OCI-LY7 (cell line): ENCODE results near the gene PROKR1. TPM values are rescaled to one million over a fixed set of nuclear protein-coding genes. Genes with fewer than 3 reads are reported as not detected.

Experiments
- BruUV-seq: library from RNA; stranded (reverse); fragments of 400-500 nt; replicated peaks from 2 replicates; lab custom pipeline; 2021; lab: Mats Ljungman, UMichigan
- CTCF ChIA-PET: fragments of 300-600 bp; sonication (Branson Sonifier 250); formaldehyde crosslinking; loops from one replicate; lab custom pipeline; 2022; ENCODE audit warnings: antibody characterized with exemption; ENCODE audit not compliant: unreplicated experiment; lab: Charles Lee
- POLR2A ChIA-PET: fragments of 300-600 bp; sonication (Branson Sonifier 250); formaldehyde crosslinking; loops from one replicate; lab custom pipeline; 2022; ENCODE audit warnings: antibody characterized with exemption; lab: Charles Lee
- DNase-seq: peaks from one replicate; pipeline ENCODE4 v3.0.0-alpha.2; 2015; ENCODE audit warnings: low spot score
- H2AFZ ChIP-seq: fragments of 200-600 bp; sonication (generic), shearing (Covaris generic); 2 replicates; pipeline ENCODE4 v1.6.1; 2014; ENCODE audit warnings: mild to moderate bottlenecking, antibody characterized with exemption, low read length, moderate library complexity
- H3K27ac ChIP-seq: fragments of 200-600 bp; sonication (generic); 2 replicates; pipeline ENCODE4 v1.5.1; 2014; ENCODE audit warnings: mixed run types, low read depth, mild to moderate bottlenecking, moderate library complexity, low read length, inconsistent platforms; ENCODE audit not compliant: poor library complexity, severe bottlenecking
- H3K36me3 ChIP-seq: fragments of 200-600 bp; sonication (generic); 2 replicates; pipeline ENCODE4 v1.6.1; 2014; ENCODE audit warnings: mild to moderate bottlenecking, antibody characterized with exemption, low read length, moderate library complexity, mixed read lengths; ENCODE audit not compliant: insufficient read depth
- H3K4me1 ChIP-seq: fragments of 200-600 bp; sonication (generic); 2 replicates; pipeline ENCODE4 v1.5.1; 2014; ENCODE audit warnings: mild to moderate bottlenecking, low read length; ENCODE audit not compliant: insufficient read depth, poor library complexity, severe bottlenecking
- H3K4me2 ChIP-seq: fragments of 200-600 bp; sonication (generic); 2 replicates; pipeline ENCODE4 v1.6.1; 2014; ENCODE audit warnings: mild to moderate bottlenecking, low read length
- H3K4me3 ChIP-seq: fragments of 200-600 bp; sonication (generic); 2 replicates; pipeline ENCODE4 v1.5.1; 2014; ENCODE audit warnings: mild to moderate bottlenecking, low read depth, low read length; ENCODE audit not compliant: poor library complexity, severe bottlenecking
- H3K79me2 ChIP-seq: fragments of 200-600 bp; sonication (generic); 2 replicates; pipeline ENCODE4 v1.6.1; 2016; ENCODE audit warnings: low read depth, mild to moderate bottlenecking, low read length, moderate library complexity, mixed read lengths; ENCODE audit not compliant: insufficient read depth
- H3K9me2 ChIP-seq: fragments of 200-600 bp; sonication (generic); 2 replicates; pipeline ENCODE4 v1.6.1; 2016; ENCODE audit warnings: mild to moderate bottlenecking, low read length, mixed read lengths; ENCODE audit not compliant: insufficient read depth
- H3K9me3 ChIP-seq: fragments of 200-600 bp; sonication (generic); 2 replicates; pipeline ENCODE4 v1.6.1; 2014; ENCODE audit warnings: mild to moderate bottlenecking, mixed run types, low read length, mixed read lengths
- H4K20me1 ChIP-seq: fragments of 200-600 bp; sonication (generic); 2 replicates; pipeline ENCODE4 v1.6.1; 2014; ENCODE audit warnings: mild to moderate bottlenecking, antibody characterized with exemption, low read length, moderate library complexity, mixed read lengths; ENCODE audit not compliant: insufficient read depth
- EZH2phosphoT487 ChIP-seq: fragments of 200-600 bp; sonication (generic); IDR thresholded peaks from 2 replicates; pipeline ENCODE4 v1.6.1; 2018; ENCODE audit warnings: low read depth, borderline replicate concordance, mild to moderate bottlenecking, mixed run types, antibody characterized with exemption, low read length, moderate library complexity, mixed read lengths
- intact Hi-C: fragments of 100-400 bp; cut with micrococcal nuclease; formaldehyde crosslinking; loops from one replicate; pipeline ENCODE4 v1.10.0; 2022; ENCODE audit not compliant: unreplicated experiment
- total RNA-seq, 2 experiments: library from RNA; depleted of rRNA in 1 of 2; stranded (reverse); fragments of >200 nt in 1 of 2; shearing (Covaris generic) in 1 of 2; gene quantifications; 2 replicates each; pipeline ENCODE4 v1.2.3, GENCODE V29; 2014 to 2022
- TF ChIP-seq, protein P1 (sequence below): fragments of 200-600 bp; sonication (generic); conservative IDR thresholded peaks from 2 replicates; pipeline ENCODE4 v1.5.1; 2014; ENCODE audit warnings: mild to moderate bottlenecking, antibody characterized with exemption, low read length, moderate library complexity, mixed read lengths

The PROKR1 gene
- total RNA-seq, 2 experiments from 2014 or later: 0.28 TPM; not detected in 1

DNA sequence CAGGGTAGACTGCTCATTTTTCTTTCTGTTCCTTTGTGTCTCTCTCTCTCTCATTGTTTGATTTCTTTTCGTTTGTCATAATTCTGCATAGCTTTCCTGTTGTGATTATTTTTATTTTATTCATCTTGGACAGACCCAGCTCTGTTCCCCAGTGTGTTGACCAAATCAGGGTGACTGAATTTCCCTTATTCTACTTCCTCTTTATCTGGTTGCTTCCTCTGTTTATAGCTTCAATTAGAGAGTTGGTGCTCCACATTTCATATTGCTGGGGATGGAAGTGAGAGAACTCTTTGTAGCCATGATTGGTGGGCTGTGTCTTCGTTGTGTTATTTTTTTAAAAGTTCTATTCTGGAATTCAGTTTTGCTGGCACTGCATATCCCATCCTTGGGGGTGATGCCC is 19.1 kb downstream of the PROKR1 start:
- H3K4me3 ChIP-seq: no peak overlapping the region
- no peaks in the 10 kb centered on the region for H3K36me3 ChIP-seq
- peaks cover 10% of the 10 kb centered on the region for H3K4me1 ChIP-seq
- 0 out of 2 replicates have a peak overlapping the region, but pooled peaks have one; percentile 26 for H3K4me2 ChIP-seq
- H3K79me2 ChIP-seq: no peaks in the 10 kb centered on the region
- no peaks in the 10 kb centered on the region for H3K9me3 ChIP-seq
- no peak overlapping the region for H3K27ac ChIP-seq
- peak; percentile 34 for DNase-seq
- no peaks in the 10 kb centered on the region for H3K9me2 ChIP-seq
- TF ChIP-seq, protein P1, sequence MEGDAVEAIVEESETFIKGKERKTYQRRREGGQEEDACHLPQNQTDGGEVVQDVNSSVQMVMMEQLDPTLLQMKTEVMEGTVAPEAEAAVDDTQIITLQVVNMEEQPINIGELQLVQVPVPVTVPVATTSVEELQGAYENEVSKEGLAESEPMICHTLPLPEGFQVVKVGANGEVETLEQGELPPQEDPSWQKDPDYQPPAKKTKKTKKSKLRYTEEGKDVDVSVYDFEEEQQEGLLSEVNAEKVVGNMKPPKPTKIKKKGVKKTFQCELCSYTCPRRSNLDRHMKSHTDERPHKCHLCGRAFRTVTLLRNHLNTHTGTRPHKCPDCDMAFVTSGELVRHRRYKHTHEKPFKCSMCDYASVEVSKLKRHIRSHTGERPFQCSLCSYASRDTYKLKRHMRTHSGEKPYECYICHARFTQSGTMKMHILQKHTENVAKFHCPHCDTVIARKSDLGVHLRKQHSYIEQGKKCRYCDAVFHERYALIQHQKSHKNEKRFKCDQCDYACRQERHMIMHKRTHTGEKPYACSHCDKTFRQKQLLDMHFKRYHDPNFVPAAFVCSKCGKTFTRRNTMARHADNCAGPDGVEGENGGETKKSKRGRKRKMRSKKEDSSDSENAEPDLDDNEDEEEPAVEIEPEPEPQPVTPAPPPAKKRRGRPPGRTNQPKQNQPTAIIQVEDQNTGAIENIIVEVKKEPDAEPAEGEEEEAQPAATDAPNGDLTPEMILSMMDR: no peak
- no peak for TF ChIP-seq EZH2phosphoT487
- no peaks in the 10 kb centered on the region for H4K20me1 ChIP-seq
- POLR2A ChIA-PET: interaction anchor here (0.7 kb wide), 1 partner anchor 60 kb away, joined by 3 read pairs; no protein-coding TSS in a partner anchor
- intact Hi-C loops: no loop called here
- CTCF ChIA-PET: no interaction called here
- peak overlapping the region; percentile 79 for H2AFZ ChIP-seq
- no TSS peak for BruUV-seq

DNA sequence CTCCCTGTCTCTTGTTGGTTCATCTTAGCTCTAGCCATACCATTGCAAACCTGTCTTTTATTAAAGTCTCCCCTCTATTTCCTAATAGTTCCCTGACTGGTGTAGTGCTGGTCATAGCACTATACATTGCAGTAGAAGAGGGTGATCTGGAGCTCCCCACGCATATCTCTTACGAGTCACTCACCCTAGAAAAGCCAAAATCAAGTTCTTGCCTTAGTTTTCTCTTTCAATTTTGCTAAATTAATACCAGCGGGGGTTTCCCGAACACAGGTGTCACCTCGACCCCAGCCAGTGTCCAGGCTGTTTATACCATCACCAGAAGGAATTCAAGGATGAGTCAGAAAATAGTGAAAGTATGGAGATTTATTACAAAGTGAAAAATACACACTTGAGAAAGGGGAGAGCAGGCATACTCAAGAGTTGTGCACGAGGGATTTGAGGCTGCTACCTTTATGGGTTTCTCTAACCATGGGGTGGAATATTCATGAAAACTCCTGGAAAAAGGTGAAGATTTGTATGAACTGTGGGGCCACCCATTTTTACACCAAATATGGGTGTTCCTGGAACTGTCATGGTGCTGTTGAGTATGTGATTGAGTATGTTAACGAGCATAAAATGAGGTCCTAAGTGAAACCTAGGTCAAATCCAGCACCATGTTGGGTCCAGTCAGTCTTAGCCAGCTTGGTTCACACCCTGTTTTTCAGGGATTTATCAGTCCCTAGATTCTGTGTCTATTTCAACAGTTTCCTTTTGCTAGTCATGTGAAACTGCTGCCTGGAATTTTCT is 20.2 kb downstream of the PROKR1 start:
- CTCF ChIA-PET: no interaction called here
- intact Hi-C loops: no loop called here
- TF ChIP-seq, protein P1: no peak
- TF ChIP-seq EZH2phosphoT487: no peak

DNA sequence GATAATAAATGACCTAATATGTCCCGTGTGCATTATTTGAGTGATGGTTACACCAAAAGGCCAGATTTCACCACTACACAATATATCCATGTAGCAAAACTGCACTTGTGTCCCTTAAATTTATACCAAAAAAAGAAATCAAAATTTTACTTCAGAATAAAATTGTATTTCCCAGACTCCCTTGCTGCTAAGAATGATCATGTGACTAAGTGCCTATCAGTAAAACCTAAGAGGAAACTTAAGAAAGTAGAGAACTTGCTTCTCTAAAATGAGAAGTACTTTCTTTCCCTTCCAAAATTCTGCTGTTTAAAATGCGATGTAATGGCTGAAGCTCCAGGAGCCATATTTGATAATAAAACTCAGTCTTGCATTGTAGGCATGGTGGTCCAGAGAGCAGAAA is 24.0 kb downstream of the PROKR1 start:
- no peak overlapping the region for H3K4me3 ChIP-seq
- H3K36me3 ChIP-seq: no peaks in the 10 kb centered on the region
- no TSS peak for BruUV-seq
- H4K20me1 ChIP-seq: no peaks in the 10 kb centered on the region
- no peak overlapping the region for H2AFZ ChIP-seq
- intact Hi-C loops: no loop called here
- CTCF ChIA-PET: no interaction called here
- peaks cover 7% of the 10 kb centered on the region for H3K4me1 ChIP-seq
- no peak for DNase-seq
- H3K9me2 ChIP-seq: no peaks in the 10 kb centered on the region
- POLR2A ChIA-PET: interaction anchor here (0.8 kb wide), 1 partner anchor 20 kb away, joined by 3 read pairs; no protein-coding TSS in a partner anchor
- TF ChIP-seq, protein P1: no peak
- TF ChIP-seq EZH2phosphoT487: no peak
- H3K27ac ChIP-seq: no peak overlapping the region
- no peaks in the 10 kb centered on the region for H3K9me3 ChIP-seq
- H3K4me2 ChIP-seq: no peak overlapping the region
- H3K79me2 ChIP-seq: no peaks in the 10 kb centered on the region

More for the DNA sequence above, 20.2 kb downstream of the PROKR1 start:
- Histone ChIP-seq H3K9me2 (no peaks in the 10 kb centered on the region), H2AFZ (peak overlapping the region; percentile 79; the same call in 1 of the 2 replicates), H3K27ac (no peak overlapping the region), H3K4me2 (no peak overlapping the region), H3K9me3 (no peaks in the 10 kb centered on the region), H3K4me3 (no peak overlapping the region), H3K79me2 (no peaks in the 10 kb centered on the region), H3K4me1 (peaks cover 10% of the 10 kb centered on the region), H4K20me1 (no peaks in the 10 kb centered on the region), H3K36me3 (no peaks in the 10 kb centered on the region)
- BruUV-seq: no TSS peak
- POLR2A ChIA-PET: no interaction called here
- DNase-seq: no peak
